Mucosa of stomach (tissue), 1 donor: ENCODE data around the gene CLSTN2.

Experiments used
- H3K27me3 ChIP-seq: one replicate; pipeline ENCODE4 v1.7.0; 2013; ENCODE audit warnings: mild to moderate bottlenecking, low read length; ENCODE audit not compliant: control insufficient read depth, insufficient read depth
- H3K36me3 ChIP-seq: one replicate; pipeline ENCODE4 v1.7.0; 2013; ENCODE audit warnings: low read length; ENCODE audit not compliant: control insufficient read depth, insufficient read depth
- H3K4me1 ChIP-seq: one replicate; pipeline ENCODE4 v1.7.0; 2013; ENCODE audit warnings: mild to moderate bottlenecking, low read length; ENCODE audit not compliant: control insufficient read depth, insufficient read depth
- H3K4me3 ChIP-seq: one replicate; pipeline ENCODE4 v1.7.0; 2013; ENCODE audit warnings: low read length
- H3K9ac ChIP-seq: one replicate; pipeline ENCODE4 v1.7.0; 2013; ENCODE audit warnings: mild to moderate bottlenecking, low read length, moderate library complexity
- H3K9me3 ChIP-seq: one replicate; pipeline ENCODE4 v1.7.0; 2013; ENCODE audit warnings: mild to moderate bottlenecking, low read length, moderate library complexity; ENCODE audit not compliant: control insufficient read depth
- donor health status: Pancreatic carcinoma.

The CLSTN2 gene

GRCh38 chr3:139982404-139982803 lies 47.4 kb downstream of the CLSTN2 start:
- no peaks in the 10 kb centered on the region for H3K36me3 ChIP-seq
- no peak overlapping the region for H3K4me3 ChIP-seq
- no peaks in the 10 kb centered on the region for H3K9me3 ChIP-seq
- no peaks in the 10 kb centered on the region for H3K4me1 ChIP-seq
- H3K9ac ChIP-seq, result no peak overlapping the region
- no peaks in the 10 kb centered on the region for H3K27me3 ChIP-seq

- Histone ChIP-seq H3K4me3 (no peak overlapping the region), H3K9ac (no peak overlapping the region), H3K4me1 (no peaks in the 10 kb centered on the region), H3K9me3 (no peaks in the 10 kb centered on the region), H3K27me3 (no peaks in the 10 kb centered on the region), H3K36me3 (no peaks in the 10 kb centered on the region)
Observed at GRCh38 chr3:139985576-139985975, 50.6 kb downstream of the CLSTN2 start.

GRCh38 chr3:139987908-139988307 lies 52.9 kb downstream of the CLSTN2 start:
- Histone ChIP-seq H3K4me1 (no peaks in the 10 kb centered on the region), H3K9me3 (no peaks in the 10 kb centered on the region), H3K36me3 (no peaks in the 10 kb centered on the region), H3K27me3 (no peaks in the 10 kb centered on the region), H3K9ac (no peak overlapping the region), H3K4me3 (no peak overlapping the region)

GRCh38 chr3:139988472-139989156 lies 53.6 kb downstream of the CLSTN2 start:
- H3K4me3 ChIP-seq, result no peak overlapping the region
- H3K27me3 ChIP-seq, result no peaks in the 10 kb centered on the region
- H3K9me3 ChIP-seq, result no peaks in the 10 kb centered on the region
- no peak overlapping the region for H3K9ac ChIP-seq
- H3K4me1 ChIP-seq, result no peaks in the 10 kb centered on the region
- H3K36me3 ChIP-seq, result no peaks in the 10 kb centered on the region

GRCh38 chr3:139994891-139995290 lies 59.9 kb downstream of the CLSTN2 start:
- Histone ChIP-seq H3K9me3 (no peaks in the 10 kb centered on the region), H3K27me3 (no peaks in the 10 kb centered on the region), H3K4me1 (no peaks in the 10 kb centered on the region), H3K36me3 (no peaks in the 10 kb centered on the region), H3K4me3 (no peak overlapping the region), H3K9ac (no peak overlapping the region)

- Histone ChIP-seq H3K9ac (no peak overlapping the region), H3K4me1 (no peaks in the 10 kb centered on the region), H3K36me3 (no peaks in the 10 kb centered on the region), H3K4me3 (no peak overlapping the region), H3K27me3 (no peaks in the 10 kb centered on the region), H3K9me3 (no peaks in the 10 kb centered on the region)
Observed at GRCh38 chr3:140004271-140004670, 69.3 kb downstream of the CLSTN2 start.

GRCh38 chr3:140006331-140006730 lies 71.3 kb downstream of the CLSTN2 start:
- Histone ChIP-seq H3K4me3 (no peak overlapping the region), H3K9ac (no peak overlapping the region), H3K4me1 (no peaks in the 10 kb centered on the region), H3K9me3 (no peaks in the 10 kb centered on the region), H3K27me3 (no peaks in the 10 kb centered on the region), H3K36me3 (no peaks in the 10 kb centered on the region)

- no peaks in the 10 kb centered on the region for H3K36me3 ChIP-seq
- H3K27me3 ChIP-seq, result no peaks in the 10 kb centered on the region
- H3K9me3 ChIP-seq, result no peaks in the 10 kb centered on the region
- H3K9ac ChIP-seq, result no peak overlapping the region
- no peak overlapping the region for H3K4me3 ChIP-seq
- H3K4me1 ChIP-seq, result no peaks in the 10 kb centered on the region
Observed at GRCh38 chr3:140007081-140007480, 72.1 kb downstream of the CLSTN2 start.

GRCh38 chr3:140007911-140008869 lies 73.2 kb downstream of the CLSTN2 start:
- no peaks in the 10 kb centered on the region for H3K36me3 ChIP-seq
- H3K27me3 ChIP-seq, result no peaks in the 10 kb centered on the region
- no peaks in the 10 kb centered on the region for H3K4me1 ChIP-seq
- H3K9ac ChIP-seq, result no peak overlapping the region
- H3K4me3 ChIP-seq, result no peak overlapping the region
- no peaks in the 10 kb centered on the region for H3K9me3 ChIP-seq

GRCh38 chr3:140010391-140010790 lies 75.4 kb downstream of the CLSTN2 start:
- Histone ChIP-seq H3K9ac (no peak overlapping the region), H3K4me1 (no peaks in the 10 kb centered on the region), H3K9me3 (no peaks in the 10 kb centered on the region), H3K4me3 (no peak overlapping the region), H3K27me3 (no peaks in the 10 kb centered on the region), H3K36me3 (no peaks in the 10 kb centered on the region)

GRCh38 chr3:140011086-140011485 lies 76.1 kb downstream of the CLSTN2 start:
- Histone ChIP-seq H3K4me1 (no peaks in the 10 kb centered on the region), H3K9ac (no peak overlapping the region), H3K36me3 (no peaks in the 10 kb centered on the region), H3K9me3 (no peaks in the 10 kb centered on the region), H3K27me3 (no peaks in the 10 kb centered on the region), H3K4me3 (no peak overlapping the region)

GRCh38 chr3:140011611-140012277 lies 76.8 kb downstream of the CLSTN2 start:
- Histone ChIP-seq H3K27me3 (no peaks in the 10 kb centered on the region), H3K4me3 (no peak overlapping the region), H3K9me3 (no peaks in the 10 kb centered on the region), H3K36me3 (no peaks in the 10 kb centered on the region), H3K9ac (no peak overlapping the region), H3K4me1 (no peaks in the 10 kb centered on the region)
